ENCODE data around the gene COL11A2.

The COL11A2 gene

DNA sequence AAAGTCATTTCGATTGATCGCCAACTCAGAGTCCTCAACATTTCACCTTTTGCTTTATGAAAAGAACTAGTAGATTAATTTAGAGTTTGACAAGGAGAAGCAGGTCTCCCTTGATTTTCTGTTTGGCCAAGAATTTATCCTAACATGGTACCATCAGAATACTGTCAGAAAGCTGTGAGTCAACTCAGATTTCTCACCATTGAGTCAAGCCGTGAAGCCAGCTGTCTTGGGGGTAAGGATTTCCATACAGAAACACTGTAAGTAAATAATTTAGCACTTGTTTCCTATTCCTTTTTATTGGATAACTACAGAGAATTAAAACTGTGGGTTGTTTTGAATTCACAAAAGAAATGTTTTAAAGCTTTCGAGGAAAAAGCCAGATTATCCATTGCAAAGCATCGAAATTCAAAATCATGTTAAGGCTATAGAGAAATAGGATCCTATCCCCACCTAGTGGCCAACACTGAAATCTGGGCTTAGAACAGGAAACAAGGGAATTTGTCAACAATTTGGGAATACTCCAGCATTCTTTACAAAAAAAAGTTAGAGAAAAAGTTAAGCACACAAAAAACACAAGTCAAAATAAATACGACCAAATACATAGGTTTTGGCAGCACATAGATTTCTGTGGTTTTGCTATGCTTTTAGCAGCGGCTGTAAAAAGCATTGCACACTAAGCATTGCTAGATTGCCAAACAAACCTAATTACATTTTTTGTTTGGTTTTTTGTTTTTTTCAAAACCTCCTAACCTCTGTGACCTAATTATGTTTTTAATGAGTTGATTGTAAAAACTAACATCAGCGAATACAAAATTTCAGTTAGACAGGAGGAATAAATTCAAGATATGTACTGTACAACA lies 44.2 kb downstream of the COL11A2 start:
- no peak for DNase-seq

DNA sequence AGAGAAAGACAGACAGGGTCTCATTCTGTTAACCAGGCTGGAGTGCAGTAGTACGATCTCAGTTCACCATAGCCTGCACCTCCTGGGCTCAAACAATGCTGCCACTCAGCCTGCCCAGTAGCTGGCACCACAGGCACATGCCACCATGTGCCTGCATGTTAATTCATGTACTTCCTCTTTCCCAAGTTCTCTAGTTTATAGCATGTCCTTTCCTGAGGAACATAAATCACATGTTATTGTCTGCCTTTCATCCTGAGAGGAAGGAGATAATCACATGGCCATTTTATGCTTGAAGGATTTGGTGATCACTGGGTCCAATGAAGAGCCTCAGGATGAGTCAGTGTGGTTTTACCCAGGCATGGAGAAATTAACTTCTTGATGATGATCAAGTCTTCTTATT lies 47.9 kb downstream of the COL11A2 start:
- DNase-seq, result no peak

DNA sequence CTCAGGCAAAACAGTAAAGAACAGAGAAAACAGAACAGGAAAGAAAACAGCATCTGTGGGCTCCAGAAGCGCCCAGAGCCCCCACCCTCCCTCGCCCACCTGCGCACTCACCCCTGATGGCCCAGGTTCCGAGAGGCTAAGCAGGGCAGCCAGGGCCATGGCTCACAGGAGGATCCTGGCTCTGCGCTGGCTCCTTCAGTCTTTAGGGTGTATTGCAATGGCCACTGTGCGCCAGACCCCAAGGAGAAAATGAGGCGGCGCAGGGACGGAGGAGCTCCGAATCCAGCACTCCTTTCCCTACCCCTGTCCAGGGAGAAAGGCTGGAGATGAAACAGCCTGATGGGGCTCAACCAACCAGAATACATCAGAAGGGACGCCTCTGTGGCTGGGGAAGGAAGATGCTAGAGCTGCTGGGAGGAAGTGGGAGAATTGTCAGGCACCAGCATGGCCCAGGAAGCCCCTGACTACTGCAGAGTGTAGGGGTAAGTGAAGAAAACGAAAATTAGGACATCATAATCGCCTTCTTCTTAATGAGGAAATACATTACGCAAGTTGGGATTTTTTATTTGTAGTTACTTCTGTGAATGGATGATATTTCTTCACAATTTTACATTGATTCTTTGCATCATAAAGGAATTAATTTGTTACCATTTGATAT lies 49.0 kb downstream of the COL11A2 start:
- no peak for DNase-seq

DNA sequence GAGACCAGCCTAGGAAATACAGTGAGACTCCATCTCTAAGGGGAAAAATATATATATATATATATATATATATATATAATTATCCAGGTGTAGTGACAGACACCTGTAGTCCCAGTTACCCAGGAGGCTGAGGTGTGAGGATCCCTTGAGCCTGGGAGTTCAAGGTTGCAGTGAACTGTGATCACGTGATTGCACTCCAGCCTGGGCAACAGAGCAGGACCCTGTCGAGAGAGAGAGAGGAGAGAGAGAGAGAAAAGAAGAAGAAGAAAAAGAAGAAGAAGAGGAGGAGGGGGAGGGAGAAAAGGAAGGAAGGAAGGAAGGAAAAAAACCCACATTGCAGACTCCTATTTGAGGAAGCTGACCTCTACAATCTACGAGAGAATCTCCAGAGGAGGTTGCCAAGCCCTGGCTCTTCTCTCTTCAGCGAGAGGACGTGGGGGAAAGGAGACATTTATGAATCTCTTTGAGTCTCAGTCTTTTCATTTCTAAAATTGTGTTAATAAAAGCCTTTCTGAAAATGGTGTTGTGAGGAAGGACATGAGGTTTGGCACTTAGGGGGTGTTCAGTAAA lies 49.7 kb downstream of the COL11A2 start:
- no peak for DNase-seq

DNA sequence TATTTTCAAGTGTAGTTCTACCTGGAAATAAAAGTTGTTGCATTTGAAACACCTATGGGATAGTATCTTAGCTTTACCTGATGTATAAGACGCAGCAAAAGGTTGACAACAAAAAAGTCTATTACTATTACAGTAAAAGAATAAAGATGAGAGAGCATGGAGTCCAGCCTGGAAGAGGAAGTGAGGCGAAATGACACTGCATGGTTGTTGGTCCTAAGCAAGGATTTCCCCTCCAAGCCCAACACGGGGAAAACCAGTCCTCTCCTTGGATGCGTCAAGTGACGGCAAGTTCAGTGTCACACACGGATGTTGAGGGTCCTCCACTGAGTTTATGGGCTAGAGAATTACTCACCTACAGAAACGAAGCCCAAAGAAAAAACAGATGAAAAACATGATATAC lies 51.7 kb downstream of the COL11A2 start:
- no peak for DNase-seq

DNA sequence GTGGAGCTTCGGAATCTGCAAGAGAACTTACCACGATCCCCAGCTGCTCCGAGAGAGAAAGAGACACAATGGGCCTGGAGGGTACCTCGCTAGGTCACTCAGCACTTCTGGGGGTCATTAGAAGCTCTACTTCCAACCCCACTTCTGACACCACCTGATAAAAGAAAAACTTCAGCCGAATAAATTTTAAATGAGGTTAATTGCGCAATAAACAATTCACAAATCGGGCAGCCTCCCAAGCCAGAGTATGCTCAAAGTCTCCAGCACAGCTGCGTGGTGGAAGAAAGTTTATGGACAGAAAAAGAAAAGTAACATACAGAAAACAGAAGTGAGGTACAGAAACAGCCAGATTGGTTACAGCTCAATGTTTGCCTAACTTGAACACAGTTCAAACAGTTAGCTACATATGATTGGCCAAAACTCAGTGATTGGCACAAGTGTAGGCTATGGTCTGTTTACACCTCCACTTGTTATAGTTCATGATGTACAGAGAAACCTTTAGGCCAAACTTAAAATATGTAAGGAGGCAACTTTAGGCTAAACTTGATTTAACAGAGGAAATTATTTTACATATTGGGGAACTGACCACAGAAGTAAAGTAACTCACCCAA lies 52.6 kb downstream of the COL11A2 start:
- DNase-seq, result no peak

DNA sequence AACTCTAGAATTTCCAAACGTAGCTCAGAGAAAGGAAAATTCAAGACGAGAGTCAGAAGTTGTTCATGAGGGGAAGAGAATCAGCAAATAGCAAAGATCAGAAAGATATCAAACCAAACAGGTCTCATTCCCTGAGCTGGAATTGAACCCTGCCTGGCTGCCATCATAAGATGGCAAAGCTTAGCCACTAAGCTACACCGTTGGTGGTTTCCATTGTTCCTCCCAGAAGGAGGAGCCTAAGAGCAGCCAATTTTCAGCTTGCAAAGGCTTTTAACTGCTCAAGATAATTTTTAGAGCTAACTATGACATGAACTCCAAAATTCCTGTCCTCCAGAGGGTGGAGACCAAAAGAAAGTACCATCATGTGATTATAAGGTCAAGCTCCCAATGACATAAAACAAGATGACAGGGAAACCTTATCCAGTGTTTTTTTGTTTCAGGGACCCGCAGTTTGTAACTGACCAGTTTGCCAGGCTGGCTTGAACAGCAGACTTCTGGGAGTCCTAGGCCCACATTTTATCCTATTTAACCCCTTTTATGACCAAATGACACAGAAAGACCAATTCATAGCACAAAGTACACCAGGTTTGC lies 55.9 kb downstream of the COL11A2 start:
- DNase-seq, result no peak

DNA sequence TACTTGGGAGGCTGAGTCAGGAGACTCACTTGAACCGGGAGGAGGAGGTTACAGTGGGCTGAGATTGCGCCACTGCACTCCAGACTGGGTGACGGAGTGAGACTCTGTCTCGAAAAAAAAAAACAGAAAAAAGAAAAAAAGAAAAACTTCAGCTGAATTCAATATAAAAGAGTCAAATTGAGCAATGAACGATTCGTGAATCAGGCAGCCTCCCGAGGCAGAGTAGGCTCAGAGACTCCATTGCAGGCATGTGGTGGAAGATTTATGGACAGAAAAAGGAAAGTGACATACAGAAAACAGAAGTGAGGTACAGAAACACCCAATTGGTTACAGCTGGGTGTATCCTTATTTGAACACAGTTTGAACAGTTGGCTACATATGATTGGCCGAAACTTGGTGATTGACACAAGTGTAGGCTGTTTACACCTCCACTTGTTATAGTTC lies 60.2 kb downstream of the COL11A2 start:
- no peak for DNase-seq

DNA sequence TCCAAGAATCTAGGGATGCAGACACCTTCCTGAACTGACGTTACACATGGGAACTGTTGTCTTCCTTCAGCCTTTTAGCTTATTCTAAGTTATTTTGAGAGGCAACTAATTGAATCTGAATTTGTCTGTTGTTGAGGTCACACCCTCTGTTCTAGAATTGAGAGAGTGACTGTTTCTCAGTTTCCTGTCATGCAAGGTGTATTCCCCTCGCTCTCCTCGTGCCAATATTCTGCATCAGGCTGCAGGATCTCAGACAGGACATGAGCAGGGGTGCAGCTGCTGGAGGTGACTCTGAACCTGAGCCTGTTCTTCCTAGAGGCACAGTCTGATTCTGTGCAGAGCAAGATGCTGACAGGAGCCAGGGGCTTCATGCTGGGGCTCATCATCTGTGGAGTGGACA lies 63.9 kb downstream of the COL11A2 start:
- no peak for DNase-seq

DNA sequence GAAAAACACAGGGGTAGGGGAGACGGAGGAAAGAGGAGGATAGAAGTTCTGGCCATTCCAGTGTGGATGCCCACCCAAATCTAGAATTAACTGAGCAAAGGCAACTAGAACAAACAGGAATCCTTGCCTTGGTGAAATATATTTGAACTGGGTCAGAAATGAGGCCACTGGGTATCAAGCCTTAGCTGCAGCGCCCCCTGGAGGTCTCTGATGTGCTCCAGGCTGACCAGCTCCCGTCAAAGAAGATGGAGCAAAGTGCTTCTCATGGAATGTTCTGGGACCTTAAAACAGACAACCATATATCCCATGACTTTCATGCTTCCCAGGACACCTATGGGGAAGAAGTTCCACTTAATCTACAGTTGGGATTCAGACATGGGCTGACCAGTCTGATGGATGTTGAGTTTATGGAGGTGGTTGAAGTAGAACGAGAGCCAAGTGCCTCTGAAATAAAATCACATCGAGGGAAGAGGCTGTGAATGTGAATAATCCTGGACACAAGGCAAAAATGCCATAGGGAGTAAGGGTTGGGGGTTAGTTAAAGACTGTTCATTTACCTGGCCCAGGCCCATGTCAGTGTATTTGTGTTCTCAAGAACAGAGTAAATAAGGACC lies 66.1 kb downstream of the COL11A2 start:
- DNase-seq, result peak; percentile 59 to 61

DNA sequence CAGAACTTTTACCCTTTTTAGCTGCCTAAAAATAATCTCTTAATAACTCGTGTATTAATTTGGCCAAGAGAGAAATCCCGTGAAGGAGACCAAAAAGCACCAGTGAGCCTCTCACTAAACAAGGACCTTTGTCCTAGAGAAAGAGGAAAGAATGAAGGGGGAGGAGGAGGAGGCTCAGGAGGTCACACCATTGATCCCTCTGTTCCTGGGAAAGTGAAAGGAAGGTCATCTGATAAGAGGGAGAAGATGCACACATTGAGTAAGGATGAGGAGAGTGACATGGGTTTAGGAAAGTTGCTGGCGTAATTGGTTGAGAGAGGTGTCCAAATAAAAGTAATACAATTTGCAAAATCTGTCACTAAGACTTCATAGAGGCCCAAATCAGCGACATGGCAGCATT lies 67.3 kb downstream of the COL11A2 start:
- no peak for DNase-seq

DNA sequence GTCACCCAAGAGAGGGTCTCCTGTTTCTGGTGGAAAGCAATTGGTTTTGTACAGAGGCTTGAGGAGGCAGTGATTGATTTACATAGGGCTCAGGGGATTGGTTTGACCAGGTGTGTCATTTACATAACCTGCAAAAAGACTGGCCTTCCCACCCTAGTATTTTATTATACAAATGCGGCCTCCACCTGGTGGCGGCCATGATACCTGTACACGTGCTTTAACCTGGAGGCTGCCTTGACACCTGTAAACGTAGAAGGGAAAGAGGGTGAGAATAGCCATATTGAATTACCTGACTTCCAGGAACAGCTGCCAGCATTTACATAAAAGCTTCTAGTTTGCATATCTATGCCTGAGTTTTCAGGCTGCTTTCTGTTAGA lies 67.8 kb downstream of the COL11A2 start:
- no peak for DNase-seq

DNA sequence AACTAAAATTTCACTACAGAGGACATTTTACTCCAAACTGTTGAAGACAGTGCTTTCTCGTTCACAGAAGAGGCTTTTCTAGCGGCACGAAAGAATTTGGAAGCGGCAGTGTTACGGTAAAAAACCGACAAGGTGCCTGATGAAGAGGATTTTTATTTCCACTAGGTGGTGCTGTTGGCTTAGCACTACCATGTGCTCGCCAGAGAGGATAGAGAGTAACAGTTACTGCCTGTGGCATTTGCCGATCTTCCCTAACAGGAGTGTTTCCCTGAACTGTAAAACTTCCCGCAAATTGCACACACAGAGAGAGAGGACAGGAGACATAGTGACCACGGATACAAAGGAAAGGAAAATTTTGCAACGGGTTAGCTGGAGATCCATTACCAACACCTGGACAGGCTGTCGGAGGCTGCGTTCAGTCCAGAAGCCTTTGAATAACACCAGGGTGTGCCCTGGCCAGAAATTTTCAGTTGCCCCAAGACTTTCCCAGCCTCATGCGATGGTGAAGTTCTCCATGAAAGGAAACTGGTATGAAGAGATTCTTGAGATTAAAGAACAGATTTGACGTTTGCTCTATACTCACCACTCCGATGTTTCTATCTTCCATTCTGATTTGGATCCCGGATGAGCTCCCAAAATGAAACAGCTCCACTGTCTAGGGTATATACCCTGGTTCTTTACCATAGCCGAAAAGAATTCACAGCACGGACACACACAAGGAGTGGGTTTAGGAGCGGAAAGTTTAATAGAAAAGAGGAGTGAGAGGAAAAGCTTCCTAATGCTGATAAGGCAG lies 68.3 kb downstream of the COL11A2 start:
- DNase-seq, result no peak

DNA sequence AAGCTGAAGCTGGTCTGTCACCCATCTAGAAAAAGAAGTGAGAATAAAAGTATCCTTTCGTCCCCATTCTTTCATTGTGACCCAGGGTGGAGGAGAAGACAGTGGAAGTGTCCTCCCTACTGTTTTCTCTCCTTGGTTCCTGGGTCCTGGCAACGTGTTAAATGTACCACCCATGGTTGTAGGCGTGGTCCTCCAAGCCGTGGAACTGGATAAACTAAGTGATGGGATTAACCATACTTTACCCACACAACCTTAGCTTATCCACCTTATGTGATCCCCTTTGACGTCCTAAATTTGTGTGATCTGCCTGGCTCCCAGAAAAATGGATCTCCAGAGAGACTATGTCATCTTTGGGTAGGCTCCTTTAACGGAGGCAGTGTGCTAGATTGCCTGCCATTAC lies 69.1 kb downstream of the COL11A2 start:
- DNase-seq, result no peak

DNA sequence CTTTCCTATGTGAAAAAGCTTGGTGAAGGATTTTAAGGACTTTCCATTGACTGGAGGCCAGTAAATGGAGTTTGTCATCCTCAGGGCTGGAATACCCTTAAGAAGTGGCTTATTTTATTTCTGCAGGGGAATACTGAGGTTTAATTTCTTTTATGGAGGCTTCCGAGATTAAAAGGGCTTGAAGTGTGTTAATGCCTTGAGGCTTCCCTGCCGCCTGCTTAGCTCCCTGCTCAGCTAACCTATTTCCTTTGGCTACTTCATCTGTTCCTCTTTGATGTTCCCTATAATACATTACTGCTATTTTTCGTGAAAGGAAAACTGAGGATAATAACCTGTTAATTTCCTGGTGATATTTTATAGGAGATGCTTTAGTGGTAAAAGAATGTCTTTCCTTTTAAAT lies 72.3 kb downstream of the COL11A2 start:
- no peak for DNase-seq

DNA sequence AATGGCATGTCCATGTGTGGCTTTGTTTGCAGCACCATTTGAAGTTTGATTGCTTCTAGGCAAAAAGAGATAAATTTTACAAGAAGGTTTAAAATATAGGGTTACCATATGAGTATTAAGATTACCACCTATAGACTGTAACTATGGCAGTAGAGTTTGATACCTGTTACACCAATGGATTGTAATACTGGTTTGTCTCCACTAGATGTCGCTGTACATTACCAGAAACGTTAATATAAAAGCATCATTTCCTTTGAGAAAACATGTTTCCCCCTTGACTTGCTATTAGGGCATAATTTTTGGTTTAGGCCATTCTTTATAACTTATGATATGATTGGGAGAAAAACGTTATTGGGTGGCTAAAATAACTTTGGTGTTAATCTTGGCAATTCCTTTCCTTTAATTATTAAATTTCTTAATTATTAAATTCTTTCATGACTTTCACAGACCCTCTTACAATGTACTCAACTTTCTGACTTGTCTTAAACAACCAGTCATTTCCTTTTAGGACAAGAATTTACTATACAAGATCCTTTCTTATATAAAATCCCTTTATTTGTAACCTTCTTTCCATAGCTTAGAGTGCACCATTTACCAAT lies 73.6 kb downstream of the COL11A2 start:
- peak in 1 of 2 donors; percentile 31 for DNase-seq

DNA sequence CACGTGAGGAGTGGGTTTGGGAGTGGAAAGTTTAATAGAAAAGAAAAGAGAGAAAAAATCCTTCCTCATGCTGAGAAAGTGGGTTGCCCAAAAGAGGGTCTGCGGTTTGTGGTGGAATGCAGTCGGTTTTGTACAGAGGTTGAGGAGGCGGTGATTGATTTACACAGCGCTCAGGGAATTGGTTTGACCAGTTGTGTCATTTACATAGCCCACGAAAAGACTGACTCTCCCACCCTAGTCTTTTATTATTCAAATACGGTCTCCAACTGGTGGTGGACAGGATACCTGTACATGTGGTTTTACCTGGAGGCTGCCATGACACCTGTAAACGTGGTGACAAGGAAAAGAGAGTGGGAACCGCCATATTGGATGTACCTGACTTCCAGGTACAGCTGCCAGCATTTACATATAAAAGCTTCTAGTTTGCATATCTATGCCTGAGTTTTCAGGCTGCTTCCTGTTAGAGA lies 74.4 kb downstream of the COL11A2 start:
- no peak for DNase-seq

DNA sequence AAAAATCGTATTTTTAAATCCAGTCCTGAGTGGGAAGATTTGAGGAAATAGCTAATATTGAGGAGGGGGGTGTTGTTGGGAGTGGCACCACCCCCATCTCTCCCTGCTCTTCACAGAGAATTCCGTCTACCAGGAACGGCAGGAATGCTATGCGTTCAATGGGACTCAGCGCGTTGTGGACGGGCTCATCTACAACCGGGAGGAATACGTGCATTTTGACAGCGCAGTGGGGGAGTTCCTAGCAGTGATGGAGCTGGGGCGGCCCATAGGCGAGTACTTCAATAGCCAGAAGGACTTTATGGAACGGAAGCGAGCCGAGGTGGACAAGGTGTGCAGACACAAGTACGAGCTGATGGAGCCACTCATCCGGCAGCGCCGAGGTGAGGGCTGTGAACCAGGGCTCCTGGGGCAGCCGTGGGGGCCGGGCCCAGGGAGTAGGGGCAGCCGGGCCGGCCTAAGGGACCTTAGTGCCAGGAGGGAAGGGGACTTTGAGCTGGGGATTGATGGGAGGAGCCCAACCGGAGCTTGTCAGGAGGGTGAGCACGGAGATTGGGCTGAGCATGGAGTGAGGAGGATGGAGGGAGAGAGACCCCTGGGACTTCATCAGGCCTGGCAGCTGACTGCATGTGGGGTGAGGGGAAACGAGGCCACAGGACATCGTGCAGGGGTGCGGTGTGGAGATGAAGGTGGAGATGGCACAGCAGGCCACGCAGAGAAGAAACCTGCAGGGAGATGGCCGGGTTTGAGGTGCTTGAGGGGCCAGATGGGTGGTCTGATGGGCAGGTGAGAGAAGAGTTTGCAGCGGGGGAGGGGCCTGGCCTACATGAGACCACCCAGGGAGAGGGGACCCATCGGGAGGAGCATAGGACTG lies 75.2 kb downstream of the COL11A2 start:
- DNase-seq, result no peak

DNA sequence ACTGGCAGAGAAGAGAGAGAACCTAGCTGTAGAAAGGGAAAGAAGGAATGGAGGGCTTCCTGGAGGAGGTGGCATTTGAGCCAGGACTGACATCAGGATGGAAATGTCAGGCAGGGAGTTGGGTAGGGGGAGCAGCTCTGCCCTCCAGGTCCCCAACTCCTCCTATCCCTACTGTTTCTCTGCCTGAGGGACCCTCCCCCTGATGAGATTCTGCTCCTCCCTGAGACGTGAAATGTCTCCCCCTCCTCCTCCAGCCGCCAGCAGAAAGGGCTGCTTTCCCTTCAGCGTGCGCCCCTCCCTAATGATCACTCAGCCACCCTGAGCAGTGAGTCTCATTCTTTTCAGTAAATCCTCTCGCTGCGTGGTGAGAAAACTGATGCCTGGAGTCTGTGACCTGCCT lies 75.8 kb downstream of the COL11A2 start:
- DNase-seq, result no peak

DNA sequence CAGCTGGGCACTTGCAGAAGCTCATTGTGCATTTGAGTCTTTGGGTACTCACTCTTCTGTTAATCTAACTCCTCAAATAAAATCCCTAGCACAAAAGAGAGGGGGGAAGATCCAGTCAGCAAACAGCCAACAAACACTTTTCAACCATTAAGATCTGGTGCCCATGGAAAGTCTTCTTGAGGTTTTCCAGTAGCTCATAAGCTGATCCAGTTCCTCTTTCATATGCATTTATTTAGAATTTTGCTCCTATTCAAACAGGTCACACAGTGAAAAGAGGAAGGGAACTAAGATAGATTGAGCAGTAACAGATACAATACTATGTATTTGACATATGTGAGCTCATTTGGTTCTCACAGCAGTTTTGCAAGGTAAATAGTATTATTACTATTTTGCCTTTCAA lies 77.9 kb downstream of the COL11A2 start:
- DNase-seq, result no peak
